IPS DF 6.9 (cell line): ENCODE data around the gene HDHD3.
A peak's percentile ranks its signal among the peaks of the same experiment; 100 is the strongest.
"Not testable (repeated sequence)": the region's sequence is repeated elsewhere in the genome, so short reads cannot be mapped to it uniquely, and the experiment has no call there.

Source experiments
- DNase-seq: peaks from one replicate; pipeline ENCODE4 v3.0.0-alpha.2; 2013; ENCODE audit warnings: low read depth, low spot score
- H3K27ac ChIP-seq: one replicate; pipeline ENCODE4 v1.5.1; 2013; ENCODE audit warnings: low read length, control low read depth
- H3K27me3 ChIP-seq: 2 replicates; pipeline ENCODE4 v1.6.1; 2013; ENCODE audit warnings: mild to moderate bottlenecking, low read length; ENCODE audit not compliant: control insufficient read depth, insufficient read depth
- H3K36me3 ChIP-seq: 2 replicates; pipeline ENCODE4 v1.6.1; 2013; ENCODE audit warnings: low read length; ENCODE audit not compliant: control insufficient read depth, insufficient read depth
- H3K4me1 ChIP-seq: 2 replicates; pipeline ENCODE4 v1.6.1; 2013; ENCODE audit warnings: low read length; ENCODE audit not compliant: control insufficient read depth, insufficient read depth
- H3K4me3 ChIP-seq: 2 replicates; pipeline ENCODE4 v1.5.1; 2013; ENCODE audit warnings: mild to moderate bottlenecking, low read length
- H3K9me3 ChIP-seq: 2 replicates; pipeline ENCODE4 v1.6.1; 2013; ENCODE audit warnings: low read length, inconsistent platforms; ENCODE audit not compliant: control insufficient read depth, insufficient read depth
- WGBS: extraction: QIAGEN DNeasy Blood & Tissue Kit; methylation state at CpG from one replicate; pipeline ENCODE4 v1.1.7; 2013; ENCODE audit warnings: mixed read lengths, missing lambda C conversion rate; ENCODE audit not compliant: insufficient read length, insufficient coverage; 5-methylcytosine and 5-hydroxymethylcytosine counted together

HDHD3 gene

GRCh38 chr9:113376634-113377567, at the start of gene HDHD3:
Gene HDHD3, minus strand, starts transcription at chr9:113376986. Its CDS starts 2,632 bp downstream, at chr9:113374354.
- Histone ChIP-seq H3K36me3 (peaks cover 9% of the 10 kb centered on the region), H3K4me1 (no peaks in the 10 kb centered on the region; the same call in 1 of the 2 replicates), H3K27ac (no peak within 1 kb of the TSS), H3K9me3 (no peaks in the 10 kb centered on the region), H3K27me3 (no peaks in the 10 kb centered on the region), H3K4me3 (peak within 1 kb of the TSS; percentile 64)
- peak; percentile 41 for DNase-seq
- no CpG with 5 or more reads among the region's 74 CpGs for WGBS

- H3K27ac ChIP-seq, result no peak overlapping the region
- H3K4me1 ChIP-seq, result no peaks in the 10 kb centered on the region
- no peaks in the 10 kb centered on the region for H3K27me3 ChIP-seq
- H3K9me3 ChIP-seq, result no peaks in the 10 kb centered on the region
- WGBS, result no CpG with 5 or more reads among the region's 2 CpGs
- H3K36me3 ChIP-seq, result no peaks in the 10 kb centered on the region
- H3K4me3 ChIP-seq, result no peak overlapping the region
- no peak for DNase-seq
Measured at GRCh38 chr9:113425072-113425471, 48.3 kb upstream of the HDHD3 start.

- H3K4me1 ChIP-seq, result no peaks in the 10 kb centered on the region
- WGBS, result no CpG with 5 or more reads among the region's 3 CpGs
Measured at GRCh38 chr9:113421726-113422125, 44.9 kb upstream of the HDHD3 start.

GRCh38 chr9:113417370-113417769, 40.6 kb upstream of the HDHD3 start:
- Histone ChIP-seq H3K27ac (no peak overlapping the region), H3K4me1 (no peaks in the 10 kb centered on the region), H3K4me3 (no peak overlapping the region), H3K27me3 (no peaks in the 10 kb centered on the region), H3K36me3 (no peaks in the 10 kb centered on the region), H3K9me3 (no peaks in the 10 kb centered on the region)
- no CpG with 5 or more reads among the region's 4 CpGs for WGBS
- DNase-seq, result no peak

More at GRCh38 chr9:113421726-113422125, 44.9 kb upstream of the HDHD3 start:
- H3K4me3 ChIP-seq, result no peak overlapping the region
- H3K27ac ChIP-seq, result no peak overlapping the region
- H3K9me3 ChIP-seq, result no peaks in the 10 kb centered on the region
- H3K27me3 ChIP-seq, result no peaks in the 10 kb centered on the region
- DNase-seq, result no peak
- H3K36me3 ChIP-seq, result no peaks in the 10 kb centered on the region

- Histone ChIP-seq H3K27ac (no peak overlapping the region), H3K4me3 (no peak overlapping the region), H3K9me3 (no peaks in the 10 kb centered on the region), H3K36me3 (no peaks in the 10 kb centered on the region), H3K4me1 (0 out of 2 replicates have a peak, but pooled peaks cover 2% of the 10 kb centered on the region), H3K27me3 (no peaks in the 10 kb centered on the region)
- WGBS, result no CpG with 5 or more reads among the region's 3 CpGs
- DNase-seq, result no peak
Measured at GRCh38 chr9:113416149-113416721, 39.4 kb upstream of the HDHD3 start.

GRCh38 chr9:113410207-113410864, 33.5 kb upstream of the HDHD3 start, which contains the start of the genes C9orf43 and POLE3:
Gene C9orf43, plus strand, starts transcription at chr9:113410747. Its CDS starts 2,747 bp downstream, at chr9:113413494.
Gene POLE3, minus strand, starts transcription at chr9:113410675. Its CDS starts 382 bp downstream, at chr9:113410293.
- Histone ChIP-seq H3K27me3 (no peaks in the 10 kb centered on the region), H3K9me3 (no peaks in the 10 kb centered on the region), H3K27ac (no peak within 1 kb of the TSS), H3K4me1 (peaks cover 4% of the 10 kb centered on the region; the same call in 1 of the 2 replicates), H3K4me3 (peak within 1 kb of the TSS; percentile 73), H3K36me3 (peaks cover 6% of the 10 kb centered on the region; the same call in 1 of the 2 replicates)
- DNase-seq, result peak; percentile 85
- no CpG with 5 or more reads among the region's 61 CpGs for WGBS

GRCh38 chr9:113409883-113410206, 33.1 kb upstream of the HDHD3 start:
- Histone ChIP-seq H3K27me3 (no peaks in the 10 kb centered on the region), H3K27ac (no peak overlapping the region), H3K4me1 (peaks cover 4% of the 10 kb centered on the region; the same call in 1 of the 2 replicates), H3K9me3 (no peaks in the 10 kb centered on the region), H3K36me3 (peaks cover 6% of the 10 kb centered on the region; the same call in 1 of the 2 replicates), H3K4me3 (peak overlapping the region; percentile 73)
- DNase-seq, result no peak
- WGBS, result no CpG with 5 or more reads among the region's 20 CpGs

- no peaks in the 10 kb centered on the region for H3K27me3 ChIP-seq
- H3K36me3 ChIP-seq, result peaks cover 6% of the 10 kb centered on the region; the same call in 1 of the 2 replicates
- peaks cover 4% of the 10 kb centered on the region; the same call in 1 of the 2 replicates for H3K4me1 ChIP-seq
- H3K27ac ChIP-seq, result no peak overlapping the region
- WGBS, result no CpG with 5 or more reads among the region's 10 CpGs
- no peak for DNase-seq
- peak overlapping the region; percentile 73; the same call in 1 of the 2 replicates for H3K4me3 ChIP-seq
- no peaks in the 10 kb centered on the region for H3K9me3 ChIP-seq
Measured at GRCh38 chr9:113409481-113409880, 32.7 kb upstream of the HDHD3 start.

GRCh38 chr9:113406873-113407511, 30.2 kb upstream of the HDHD3 start:
- not testable (repeated sequence) for H3K27ac ChIP-seq, H3K4me3 ChIP-seq, H3K4me1 ChIP-seq, H3K27me3 ChIP-seq, H3K9me3 ChIP-seq, H3K36me3 ChIP-seq
- peak; percentile 31 for DNase-seq
- whole genome bisulfite sequencing, result no CpG with 5 or more reads among the region's 7 CpGs

- H3K36me3 ChIP-seq, H3K4me1 ChIP-seq, H3K27ac ChIP-seq, H3K4me3 ChIP-seq, DNase-seq, H3K27me3 ChIP-seq, H3K9me3 ChIP-seq: not testable (repeated sequence)
- WGBS, result no CpG with 5 or more reads among the region's 9 CpGs
Measured at GRCh38 chr9:113406353-113406752, 29.6 kb upstream of the HDHD3 start.
